Peyer's patch (tissue), 4 donors: ENCODE results near the gene TPPP3. TPM values are rescaled to one million over a fixed set of nuclear protein-coding genes. Genes with fewer than 3 reads are reported as not detected.

Experiments used
- DNase-seq, 3 donors: peaks; one replicate each; pipeline ENCODE4 v3.0.0-alpha.2; 2017 to 2019
- H3K27ac ChIP-seq, 4 donors: fragments of 200-600 bp; sonication (generic); one replicate each; pipeline ENCODE4 v1.5.1; 2016 to 2019
- H3K27me3 ChIP-seq, 2 donors: fragments of 200-600 bp; sonication (generic); one replicate each; pipeline ENCODE4 v1.5.1; 2019
- H3K36me3 ChIP-seq, 3 donors: fragments of 200-600 bp; sonication (generic); one replicate each; pipeline ENCODE4 v1.5.1; 2016 to 2019
- H3K4me1 ChIP-seq, 4 donors: fragments of 200-600 bp; sonication (generic); one replicate each; pipeline ENCODE4 v1.5.1; 2016 to 2019
- H3K4me3 ChIP-seq, 4 donors: fragments of 200-600 bp; sonication (generic); 1 replicate in 3 of 4; 2 replicates in 1 of 4; pipeline ENCODE4 v1.5.1; 2016 to 2019; ENCODE audit warnings: mild to moderate bottlenecking in 1 of 4
- H3K9me3 ChIP-seq, 4 donors: fragments of 200-600 bp; sonication (generic); one replicate each; pipeline ENCODE4 v1.5.1; 2016 to 2019; ENCODE audit warnings: mild to moderate bottlenecking in 1 of 4
- POLR2A ChIP-seq, 2 donors: fragments of 450-650 bp; IDR thresholded peaks; one replicate each; pipeline ENCODE4 v1.5.1; 2017; ENCODE audit warnings: antibody characterized with exemption in 2 of 2, mild to moderate bottlenecking in 2 of 2, moderate library complexity in 2 of 2
- total RNA-seq, 4 donors: library from RNA; depleted of rRNA; stranded (reverse); fragments of >200 nt; gene quantifications; one replicate each; pipeline ENCODE4 v1.1.0, GENCODE V29; 2016
- TF ChIP-seq, protein P1 (sequence below), 6 experiments: fragments of 450-650 bp in 4 of 6; fragments of 200-600 bp in 2 of 6; sonication (generic) in 1 of 6; IDR thresholded peaks; one replicate each; pipeline ENCODE4 v1.5.1; 2017 to 2019; ENCODE audit warnings: antibody characterized with exemption in 6 of 6, mild to moderate bottlenecking in 3 of 6, moderate library complexity in 1 of 6

TPPP3 gene
- total RNA-seq, 4 donors from 2014 or later: 6.6 to 33.3 (median 16.6) TPM

DNA sequence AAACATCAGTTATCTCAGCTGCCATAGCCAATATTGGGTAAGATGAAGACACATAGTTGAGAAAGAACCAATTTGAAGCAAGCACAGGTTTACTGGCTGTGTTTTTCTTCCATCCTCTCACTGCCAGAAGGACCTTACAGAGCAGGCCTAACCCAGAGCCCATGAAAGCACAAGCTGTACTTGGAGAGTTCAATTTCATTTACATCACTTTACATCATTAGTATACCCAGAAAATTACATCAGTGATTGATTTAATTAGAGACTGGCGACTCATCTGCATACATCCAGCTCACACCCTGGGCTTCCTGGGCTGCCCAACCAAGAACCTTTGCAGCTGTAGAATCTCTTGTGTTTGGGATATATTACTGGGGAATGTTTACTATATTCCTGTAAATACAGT, 43.0 kb downstream of the TPPP3 start:
- no peaks in the 10 kb centered on the region for H3K4me1 ChIP-seq
- no peaks in the 10 kb centered on the region for H3K27me3 ChIP-seq
- no peak overlapping the region for H3K27ac ChIP-seq
- no peak for DNase-seq
- no peak overlapping the region for H3K4me3 ChIP-seq
- no peaks in the 10 kb centered on the region for H3K36me3 ChIP-seq
- TF ChIP-seq, protein P1, sequence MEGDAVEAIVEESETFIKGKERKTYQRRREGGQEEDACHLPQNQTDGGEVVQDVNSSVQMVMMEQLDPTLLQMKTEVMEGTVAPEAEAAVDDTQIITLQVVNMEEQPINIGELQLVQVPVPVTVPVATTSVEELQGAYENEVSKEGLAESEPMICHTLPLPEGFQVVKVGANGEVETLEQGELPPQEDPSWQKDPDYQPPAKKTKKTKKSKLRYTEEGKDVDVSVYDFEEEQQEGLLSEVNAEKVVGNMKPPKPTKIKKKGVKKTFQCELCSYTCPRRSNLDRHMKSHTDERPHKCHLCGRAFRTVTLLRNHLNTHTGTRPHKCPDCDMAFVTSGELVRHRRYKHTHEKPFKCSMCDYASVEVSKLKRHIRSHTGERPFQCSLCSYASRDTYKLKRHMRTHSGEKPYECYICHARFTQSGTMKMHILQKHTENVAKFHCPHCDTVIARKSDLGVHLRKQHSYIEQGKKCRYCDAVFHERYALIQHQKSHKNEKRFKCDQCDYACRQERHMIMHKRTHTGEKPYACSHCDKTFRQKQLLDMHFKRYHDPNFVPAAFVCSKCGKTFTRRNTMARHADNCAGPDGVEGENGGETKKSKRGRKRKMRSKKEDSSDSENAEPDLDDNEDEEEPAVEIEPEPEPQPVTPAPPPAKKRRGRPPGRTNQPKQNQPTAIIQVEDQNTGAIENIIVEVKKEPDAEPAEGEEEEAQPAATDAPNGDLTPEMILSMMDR (IDR thresholded peaks at IDR 0.05): no peak
- no peak for TF ChIP-seq POLR2A (IDR thresholded peaks at IDR 0.05)
- no peaks in the 10 kb centered on the region for H3K9me3 ChIP-seq

DNA sequence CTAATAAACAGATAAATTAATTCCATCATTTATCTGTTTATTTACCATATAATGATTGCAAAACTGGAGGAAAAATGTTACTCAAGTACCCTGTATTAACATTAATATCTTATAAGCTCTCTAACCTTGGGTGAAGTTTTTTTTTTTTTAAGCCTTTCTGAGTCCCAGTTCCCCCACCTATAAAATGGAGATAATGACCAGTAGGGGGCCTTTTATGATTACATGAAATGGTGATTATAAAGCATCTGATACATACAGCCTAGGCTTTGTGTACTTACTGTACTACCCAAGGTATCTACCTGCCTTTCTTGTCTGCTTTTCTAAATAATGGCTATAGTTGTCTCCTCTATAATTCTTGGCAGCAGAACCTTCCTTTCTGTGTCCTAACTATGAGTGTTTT, 44.1 kb downstream of the TPPP3 start:
- no peak overlapping the region for H3K27ac ChIP-seq
- H3K4me3 ChIP-seq: no peak overlapping the region
- no peak for TF ChIP-seq POLR2A (IDR thresholded peaks at IDR 0.05)
- TF ChIP-seq, protein P1 (IDR thresholded peaks at IDR 0.05): peak in 5 of 6 experiments; percentile 17 to 59 (median 53)
- H3K9me3 ChIP-seq: no peaks in the 10 kb centered on the region
- no peaks in the 10 kb centered on the region for H3K27me3 ChIP-seq
- H3K4me1 ChIP-seq: no peaks in the 10 kb centered on the region
- no peaks in the 10 kb centered on the region for H3K36me3 ChIP-seq
- DNase-seq: no peak

DNA sequence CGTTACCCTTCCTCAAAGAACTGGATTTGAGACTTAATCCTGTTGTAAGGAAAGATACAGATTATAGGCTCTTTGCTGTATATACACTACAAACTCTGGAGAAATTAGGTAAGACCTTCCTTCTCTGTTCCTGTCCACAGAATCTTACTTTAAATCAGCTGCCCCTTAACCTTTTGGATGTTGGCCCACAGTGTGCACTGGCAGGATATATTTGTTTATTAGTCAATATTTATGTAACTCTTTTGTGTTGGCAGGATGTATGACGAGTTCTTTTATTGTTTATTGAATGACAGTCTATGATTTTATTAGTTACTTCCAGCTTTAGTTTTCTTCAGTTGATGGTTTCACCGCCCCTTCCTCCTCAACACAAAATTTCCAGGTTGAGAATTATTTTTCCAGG, 47.0 kb downstream of the TPPP3 start:
- Histone ChIP-seq H3K27ac (no peak overlapping the region), H3K27me3 (no peaks in the 10 kb centered on the region), H3K4me3 (no peak overlapping the region), H3K4me1 (no peaks in the 10 kb centered on the region), H3K36me3 (no peaks in the 10 kb centered on the region), H3K9me3 (no peaks in the 10 kb centered on the region)
- DNase-seq: no peak
- TF ChIP-seq, protein P1 (IDR thresholded peaks at IDR 0.05): no peak
- TF ChIP-seq POLR2A (IDR thresholded peaks at IDR 0.05): no peak

DNA sequence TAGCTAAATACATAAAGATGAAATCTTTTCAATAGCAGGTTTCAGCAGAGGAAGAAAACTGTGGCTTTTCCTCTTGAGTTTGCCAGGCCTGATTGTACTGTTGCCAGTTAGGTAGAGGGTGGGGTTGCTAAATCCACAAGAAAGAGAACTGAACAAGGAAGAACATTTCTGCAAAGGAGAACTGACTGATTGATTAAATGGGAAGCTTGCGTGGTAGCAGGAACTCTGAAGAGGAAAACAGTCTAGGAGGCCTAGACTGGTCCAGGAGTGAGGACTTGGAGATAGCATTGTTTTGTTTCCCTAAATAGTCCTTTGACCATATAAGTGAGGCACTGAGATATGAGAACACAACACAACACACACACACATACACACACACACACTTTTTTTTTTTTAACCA, 47.9 kb downstream of the TPPP3 start:
- Histone ChIP-seq H3K27ac (no peak overlapping the region), H3K36me3 (no peaks in the 10 kb centered on the region), H3K27me3 (no peaks in the 10 kb centered on the region), H3K4me3 (no peak overlapping the region), H3K9me3 (no peaks in the 10 kb centered on the region), H3K4me1 (no peaks in the 10 kb centered on the region)
- TF ChIP-seq, protein P1 (IDR thresholded peaks at IDR 0.05): no peak
- TF ChIP-seq POLR2A (IDR thresholded peaks at IDR 0.05): no peak
- DNase-seq: no peak

DNA sequence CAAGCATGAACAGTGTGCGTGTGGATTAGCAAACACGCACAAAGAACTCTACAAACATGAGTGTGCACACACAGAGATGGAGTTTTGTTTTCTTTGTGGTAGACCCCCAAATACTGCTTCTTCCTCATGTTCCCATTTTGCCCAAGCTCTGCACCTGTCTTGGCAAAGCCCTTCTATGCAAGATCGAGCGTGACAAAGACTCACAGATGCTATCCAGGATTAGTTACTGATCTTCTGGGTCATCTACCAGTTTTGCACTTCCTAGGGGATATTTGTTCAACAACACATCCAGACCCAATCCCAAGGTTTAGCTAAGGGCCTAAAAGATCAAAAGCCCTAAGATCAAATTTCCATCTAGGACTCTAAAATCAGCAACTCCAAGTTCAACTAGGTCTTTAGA, 50.7 kb downstream of the TPPP3 start:
- Histone ChIP-seq H3K36me3 (no peaks in the 10 kb centered on the region), H3K9me3 (no peaks in the 10 kb centered on the region), H3K4me3 (no peak overlapping the region), H3K27me3 (no peaks in the 10 kb centered on the region), H3K27ac (no peak overlapping the region), H3K4me1 (no peaks in the 10 kb centered on the region)
- DNase-seq: no peak
- TF ChIP-seq POLR2A (IDR thresholded peaks at IDR 0.05): no peak
- TF ChIP-seq, protein P1 (IDR thresholded peaks at IDR 0.05): no peak

DNA sequence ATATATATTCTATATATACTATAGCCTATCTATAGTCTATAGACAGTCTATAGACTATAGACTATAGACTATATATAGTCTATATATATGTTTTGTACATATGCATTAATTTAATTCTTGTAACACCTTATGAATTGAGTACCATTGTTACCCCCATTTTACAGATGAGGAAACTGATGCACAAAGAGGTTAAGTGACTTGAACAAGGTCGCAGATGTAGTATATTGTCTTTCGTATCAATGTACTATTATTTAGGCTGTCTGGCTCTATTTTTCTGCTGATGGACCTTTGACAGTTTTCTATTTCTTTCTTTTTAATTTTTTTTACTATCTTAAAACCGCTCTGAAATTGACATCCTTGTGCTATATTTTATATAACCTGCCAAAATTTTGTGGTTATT, 52.0 kb downstream of the TPPP3 start:
- Histone ChIP-seq H3K9me3 (no peaks in the 10 kb centered on the region), H3K27ac (no peak overlapping the region), H3K27me3 (no peaks in the 10 kb centered on the region)

More for the DNA sequence above, 52.0 kb downstream of the TPPP3 start:
- Histone ChIP-seq H3K36me3 (no peaks in the 10 kb centered on the region), H3K4me3 (no peak overlapping the region), H3K4me1 (no peaks in the 10 kb centered on the region)
- no peak for DNase-seq
- TF ChIP-seq, protein P1 (IDR thresholded peaks at IDR 0.05): no peak
